Erythroblast (primary cell): ENCODE measurements around the gene ARHGAP26.

ENCODE experiments used
- GATA1 ChIP-seq: IDR thresholded peaks from 2 replicates; pipeline ENCODE4 v1.6.1; 2011; ENCODE audit warnings: low read depth, mild to moderate bottlenecking, control low read depth, low read length, moderate library complexity
- POLR2A ChIP-seq: IDR thresholded peaks from 2 replicates; pipeline ENCODE4 v1.6.1; 2011; ENCODE audit warnings: mild to moderate bottlenecking, low read length

GRCh38 chr5:142920849-142921612 lies 150.9 kb downstream of the ARHGAP26 start:
- no peak for TF ChIP-seq POLR2A
- TF ChIP-seq GATA1 = no peak
